PFSK-1 (cell line): ENCODE measurements around the gene PARD6G.

Source experiments
- FOXP2 ChIP-seq: optimal IDR thresholded peaks from 2 replicates; pipeline ENCODE3; 2011; ENCODE audit warnings: borderline replicate concordance, control low read depth, inconsistent platforms; ENCODE audit not compliant: insufficient read depth; ENCODE audit errors: extremely low read length, extremely low read depth
- POLR2AphosphoS5 ChIP-seq: IDR thresholded peaks from 2 replicates; pipeline ENCODE4 v1.6.1; 2012; ENCODE audit warnings: low read depth, mild to moderate bottlenecking, control low read depth, low read length, moderate library complexity
- REST ChIP-seq, 2 experiments: IDR thresholded peaks; 2 replicates each; pipeline versions ENCODE4 v1.6.1 to v1.8.0; 2011 to 2012; ENCODE audit warnings: low read depth in 2 of 2, low read length in 2 of 2, control low read depth in 1 of 2, inconsistent platforms in 1 of 2, mild to moderate bottlenecking in 1 of 2, moderate library complexity in 1 of 2; ENCODE audit not compliant: insufficient read depth in 1 of 2
- SIN3A ChIP-seq: IDR thresholded peaks from 2 replicates; pipeline ENCODE4 v1.6.1; 2012; ENCODE audit warnings: mild to moderate bottlenecking, low read length, moderate library complexity, borderline replicate concordance; ENCODE audit not compliant: insufficient read depth
- TAF1 ChIP-seq: IDR thresholded peaks from 2 replicates; pipeline ENCODE4 v1.6.1; 2012; ENCODE audit warnings: low read length, control low read depth, borderline replicate concordance; ENCODE audit not compliant: insufficient read depth

DNA sequence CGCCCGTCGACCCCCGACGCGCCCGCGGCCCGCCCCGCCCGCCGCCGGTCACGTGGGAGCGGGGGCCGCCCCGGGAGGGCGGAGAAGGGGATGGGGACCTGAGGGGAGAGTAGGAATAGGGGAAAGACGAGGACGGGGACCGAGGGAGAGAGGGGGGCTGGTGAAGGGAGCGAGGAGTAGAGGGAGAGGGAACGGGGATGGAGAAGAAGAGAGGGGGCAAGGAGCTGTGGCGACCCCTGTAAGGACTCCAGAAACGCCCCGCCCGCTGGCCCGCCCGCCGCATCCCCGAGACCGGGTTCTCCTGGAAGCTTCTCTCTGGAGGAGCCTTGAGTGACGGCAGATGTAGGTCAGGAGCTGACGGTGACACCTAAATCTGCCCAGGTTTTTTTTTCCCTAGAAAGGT, 137.6 kb downstream of the PARD6G start:
- TF ChIP-seq SIN3A (no peak), REST (IDR thresholded peaks at IDR 0.05; ENCODE audit: insufficient read depth in 1 of 2, low read depth in 2 of 2, low read length in 2 of 2) (no peak), POLR2AphosphoS5 (no peak), TAF1 (no peak), FOXP2 (no peak)
